Astrocyte of the cerebellum (primary cell): Measurements from ENCODE around the gene PCDHA13.
"Not testable (repeated sequence)": the region's sequence is repeated elsewhere in the genome, so short reads cannot be mapped to it uniquely, and the experiment has no call there.

ENCODE experiments used
- DNase-seq: peaks from one replicate; pipeline ENCODE4 v3.0.0-alpha.2; 2011; ENCODE audit warnings: low read depth
- H3K4me3 ChIP-seq: 2 replicates; pipeline ENCODE4 v1.5.1; 2011; ENCODE audit warnings: mild to moderate bottlenecking, low read depth, low read length, moderate library complexity
- CTCF ChIP-seq: IDR thresholded peaks from 2 replicates; pipeline ENCODE4 v1.5.1; 2012; ENCODE audit warnings: low read length, low read depth, moderate library complexity, mild to moderate bottlenecking; ENCODE audit errors: missing control alignments
- in situ Hi-C: cut with HindIII; loops from 2 replicates; pipeline ENCODE4 v1.10.0; 2017; ENCODE audit warnings: low sequenced_read_pairs

PCDHA13 gene

GRCh38 chr5:140842798-140843733, 38.9 kb upstream of the PCDHA13 start:
- in situ Hi-C loops, result no loop called here
- no peak for TF ChIP-seq CTCF

GRCh38 chr5:140848139-140849102, 33.5 kb upstream of the PCDHA13 start, which contains the start of gene PCDHA9:
Gene PCDHA9, plus strand, starts transcription at chr5:140848382. Its CDS starts 114 bp downstream, at chr5:140848496.
- DNase-seq, H3K4me3 ChIP-seq, in situ Hi-C loops: not testable (repeated sequence)

More at GRCh38 chr5:140842798-140843733, 38.9 kb upstream of the PCDHA13 start:
- DNase-seq, result no peak
- H3K4me3 ChIP-seq, result no peak overlapping the region

- H3K4me3 ChIP-seq, in situ Hi-C loops: not testable (repeated sequence)
These were observed 31.9 kb upstream of the PCDHA13 start for GRCh38 chr5:140849831-140850634.

GRCh38 chr5:140855772-140856674, 25.9 kb upstream of the PCDHA13 start, which contains the start of gene PCDHA10:
Gene PCDHA10, plus strand, starts transcription at chr5:140855897. Its CDS starts 152 bp downstream, at chr5:140856049.
- TF ChIP-seq CTCF, result no peak
- in situ Hi-C loops, result no loop called here
- H3K4me3 ChIP-seq, result no peak within 1 kb of the TSS
- no peak for DNase-seq

More at GRCh38 chr5:140849831-140850634, 31.9 kb upstream of the PCDHA13 start:
- DNase-seq, result not testable (repeated sequence)

GRCh38 chr5:140857177-140857986, 24.5 kb upstream of the PCDHA13 start:
- DNase-seq, result no peak
- in situ Hi-C loops, result no loop called here
- H3K4me3 ChIP-seq, result no peak overlapping the region
- no peak for TF ChIP-seq CTCF

GRCh38 chr5:140857987-140858240, 24.0 kb upstream of the PCDHA13 start:
- DNase-seq, result no peak
- in situ Hi-C loops, result no loop called here

More at GRCh38 chr5:140857987-140858240, 24.0 kb upstream of the PCDHA13 start:
- H3K4me3 ChIP-seq, result no peak overlapping the region
- TF ChIP-seq CTCF, result no peak
